ENCODE results near the gene TLL2. TPM values are rescaled to one million over a fixed set of nuclear protein-coding genes. Genes with fewer than 3 reads are reported as not detected.

The TLL2 gene
- total and polyA plus RNA-seq, 3 donors from 2014 or later = 0.39 to 0.68 (median 0.67) TPM

DNA sequence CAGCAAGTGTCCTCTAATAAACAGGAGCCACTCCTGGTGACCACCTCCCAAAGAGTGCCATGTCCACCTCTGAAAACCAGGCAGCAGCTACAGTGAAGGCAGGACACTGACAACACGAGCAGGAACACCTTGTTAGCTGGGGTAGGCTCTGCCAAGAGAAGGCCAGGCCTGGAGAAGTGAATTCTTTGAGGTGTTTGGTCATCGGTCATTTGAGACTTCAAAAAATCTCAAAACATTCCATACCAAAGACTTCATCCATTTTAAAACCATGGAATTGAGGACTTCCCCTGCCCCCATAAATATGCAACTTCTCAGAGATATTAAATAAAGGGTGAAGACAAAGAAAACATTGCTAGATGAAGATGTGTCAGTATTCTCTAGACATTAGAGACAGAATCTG, 126.6 kb downstream of the TLL2 start:
- DNase-seq = no peak
- no peak for TF ChIP-seq POLR2A (IDR thresholded peaks at IDR 0.05)
- TF ChIP-seq, protein P1, sequence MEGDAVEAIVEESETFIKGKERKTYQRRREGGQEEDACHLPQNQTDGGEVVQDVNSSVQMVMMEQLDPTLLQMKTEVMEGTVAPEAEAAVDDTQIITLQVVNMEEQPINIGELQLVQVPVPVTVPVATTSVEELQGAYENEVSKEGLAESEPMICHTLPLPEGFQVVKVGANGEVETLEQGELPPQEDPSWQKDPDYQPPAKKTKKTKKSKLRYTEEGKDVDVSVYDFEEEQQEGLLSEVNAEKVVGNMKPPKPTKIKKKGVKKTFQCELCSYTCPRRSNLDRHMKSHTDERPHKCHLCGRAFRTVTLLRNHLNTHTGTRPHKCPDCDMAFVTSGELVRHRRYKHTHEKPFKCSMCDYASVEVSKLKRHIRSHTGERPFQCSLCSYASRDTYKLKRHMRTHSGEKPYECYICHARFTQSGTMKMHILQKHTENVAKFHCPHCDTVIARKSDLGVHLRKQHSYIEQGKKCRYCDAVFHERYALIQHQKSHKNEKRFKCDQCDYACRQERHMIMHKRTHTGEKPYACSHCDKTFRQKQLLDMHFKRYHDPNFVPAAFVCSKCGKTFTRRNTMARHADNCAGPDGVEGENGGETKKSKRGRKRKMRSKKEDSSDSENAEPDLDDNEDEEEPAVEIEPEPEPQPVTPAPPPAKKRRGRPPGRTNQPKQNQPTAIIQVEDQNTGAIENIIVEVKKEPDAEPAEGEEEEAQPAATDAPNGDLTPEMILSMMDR (IDR thresholded peaks at IDR 0.05) = no peak
- 91 to 93% methylated on average over 2 of the region's 2 CpGs for WGBS, 2 donors
- H3K9me3 ChIP-seq = no peaks in the 10 kb centered on the region
- H3K36me3 ChIP-seq (ENCODE audit: low read depth, missing control alignments) = no peaks in the 10 kb centered on the region
- no peaks in the 10 kb centered on the region for H3K27me3 ChIP-seq
- H3K27ac ChIP-seq = no peak overlapping the region
- H3K4me3 ChIP-seq = no peak overlapping the region
- no peaks in the 10 kb centered on the region for H3K4me1 ChIP-seq
- intact Hi-C loops (cut with DNase I; ENCODE audit: low total_unique reads) = no loop called here

DNA sequence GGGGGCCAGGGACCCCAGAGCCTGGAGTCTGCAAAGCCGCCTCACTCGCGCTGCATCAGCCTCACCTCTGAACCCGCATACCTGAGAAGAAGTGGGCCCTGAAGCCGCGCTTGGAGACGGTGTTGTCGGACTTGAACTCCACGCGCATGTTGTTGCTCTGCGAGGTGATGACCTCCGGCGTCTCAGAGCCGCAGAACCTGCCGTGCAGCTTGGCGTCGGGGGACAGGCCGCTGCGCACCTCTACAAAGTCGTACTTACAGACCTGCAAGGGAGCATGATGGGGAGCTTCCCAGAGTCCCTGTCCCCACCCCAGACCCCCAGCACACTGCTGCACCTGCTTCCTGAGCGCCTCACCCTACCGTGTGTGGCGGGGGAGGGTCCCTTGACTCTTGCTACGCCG, 129.2 kb downstream of the TLL2 start:
- no peak for TF ChIP-seq POLR2A (IDR thresholded peaks at IDR 0.05)
- TF ChIP-seq, protein P1 (IDR thresholded peaks at IDR 0.05) = no peak
- Histone ChIP-seq H3K4me3 (no peak overlapping the region), H3K27me3 (no peaks in the 10 kb centered on the region), H3K27ac (no peak overlapping the region), H3K4me1 (no peaks in the 10 kb centered on the region), H3K36me3 (ENCODE audit: low read depth, missing control alignments) (no peaks in the 10 kb centered on the region), H3K9me3 (no peaks in the 10 kb centered on the region)
- intact Hi-C loops (cut with DNase I; ENCODE audit: low total_unique reads) = no loop called here
- no peak for DNase-seq
- 47 to 73% methylated on average over 5 to 25 of the region's 25 CpGs for WGBS, 2 donors

- DNase-seq = no peak
- intact Hi-C loops (cut with DNase I; ENCODE audit: low total_unique reads) = no loop called here
- no peak overlapping the region for H3K27ac ChIP-seq
- no peaks in the 10 kb centered on the region for H3K9me3 ChIP-seq
- no peak for TF ChIP-seq POLR2A (IDR thresholded peaks at IDR 0.05)
- TF ChIP-seq, protein P1 (IDR thresholded peaks at IDR 0.05) = no peak
- WGBS, 2 donors = 89 to 94% methylated on average over 7 of the region's 7 CpGs
- no peaks in the 10 kb centered on the region for H3K4me1 ChIP-seq
- no peak overlapping the region for H3K4me3 ChIP-seq
- H3K27me3 ChIP-seq = no peaks in the 10 kb centered on the region
- H3K36me3 ChIP-seq (ENCODE audit: low read depth, missing control alignments) = no peaks in the 10 kb centered on the region
Measured at GRCh38 chr10:96380821-96381220, 132.9 kb downstream of the TLL2 start.

DNA sequence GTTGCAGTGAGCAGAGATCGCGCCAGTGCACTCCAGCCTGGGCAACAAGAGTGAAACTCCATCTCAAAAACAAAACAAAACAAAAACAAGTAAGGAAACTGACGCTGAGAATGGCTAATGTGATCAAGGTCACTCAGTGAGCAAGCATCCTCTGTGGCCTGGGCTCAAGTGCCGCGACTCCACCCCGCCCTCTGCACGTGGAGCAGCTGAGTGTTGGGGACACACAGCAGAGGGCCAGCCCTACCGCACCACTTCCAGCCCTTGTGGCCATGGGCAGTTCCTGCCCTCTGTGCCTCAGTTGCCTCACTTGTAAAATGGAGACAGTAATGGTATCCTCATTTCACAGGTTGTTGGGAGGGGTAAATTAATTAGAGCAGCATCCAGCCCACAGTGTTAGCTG, 134.0 kb downstream of the TLL2 start:
- no peaks in the 10 kb centered on the region for H3K36me3 ChIP-seq (ENCODE audit: low read depth, missing control alignments)
- no peak for TF ChIP-seq POLR2A (IDR thresholded peaks at IDR 0.05)
- TF ChIP-seq, protein P1 (IDR thresholded peaks at IDR 0.05) = no peak
- 73 to 77% methylated on average over 8 of the region's 8 CpGs for WGBS, 2 donors
- no peak overlapping the region for H3K27ac ChIP-seq
- intact Hi-C loops (cut with DNase I; ENCODE audit: low total_unique reads) = no loop called here
- no peak for DNase-seq
- no peaks in the 10 kb centered on the region for H3K27me3 ChIP-seq
- H3K9me3 ChIP-seq = no peaks in the 10 kb centered on the region
- no peaks in the 10 kb centered on the region for H3K4me1 ChIP-seq
- H3K4me3 ChIP-seq = no peak overlapping the region

DNA sequence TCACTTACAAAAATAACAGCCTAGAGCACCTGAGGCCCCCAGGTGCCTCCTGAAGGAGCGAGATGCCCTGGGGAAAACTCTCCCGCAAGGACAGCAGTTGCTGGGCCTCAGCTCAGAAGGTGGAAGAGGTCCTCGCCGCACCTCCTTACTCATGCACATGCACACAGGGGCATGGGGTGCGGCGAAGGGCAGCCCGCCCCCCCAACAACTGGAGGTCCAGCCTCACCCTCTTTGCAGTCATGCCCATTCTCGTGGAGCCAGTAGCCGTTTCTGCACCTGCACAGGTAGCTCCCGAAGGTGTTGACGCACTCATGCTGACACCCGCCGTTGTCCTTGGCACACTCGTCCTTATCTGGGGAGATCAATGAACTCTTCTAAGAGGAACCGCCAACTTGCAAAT, 135.0 kb downstream of the TLL2 start:
- 88 to 94% methylated on average over 10 to 15 of the region's 15 CpGs for WGBS, 2 donors
- intact Hi-C loops (cut with DNase I; ENCODE audit: low total_unique reads) = no loop called here
- Histone ChIP-seq H3K36me3 (ENCODE audit: low read depth, missing control alignments) (no peaks in the 10 kb centered on the region), H3K4me1 (no peaks in the 10 kb centered on the region), H3K27ac (no peak overlapping the region), H3K27me3 (no peaks in the 10 kb centered on the region), H3K4me3 (no peak overlapping the region), H3K9me3 (no peaks in the 10 kb centered on the region)
- DNase-seq = no peak
- TF ChIP-seq, protein P1 (IDR thresholded peaks at IDR 0.05) = no peak
- TF ChIP-seq POLR2A (IDR thresholded peaks at IDR 0.05) = no peak
